GM18517 (cell line): ENCODE data around the gene DIRAS2.
"Not testable (repeated sequence)": the region's sequence is repeated elsewhere in the genome, so short reads cannot be mapped to it uniquely, and the experiment has no call there.

Experiments
- ATAC-seq: cut with Tn5 transposase; IDR thresholded peaks from one replicate; pipeline ENCODE4 v1.9.1; 2021; ENCODE audit warnings: mild to moderate bottlenecking, moderate library complexity; ENCODE audit not compliant: unreplicated experiment

DIRAS2 gene

GRCh38 chr9:90642570-90643539 is at the start of gene DIRAS2:
Gene DIRAS2, minus strand, starts transcription at chr9:90642824. Its CDS starts 28,997 bp downstream, at chr9:90613827.
- ATAC-seq, result no peak

DNA sequence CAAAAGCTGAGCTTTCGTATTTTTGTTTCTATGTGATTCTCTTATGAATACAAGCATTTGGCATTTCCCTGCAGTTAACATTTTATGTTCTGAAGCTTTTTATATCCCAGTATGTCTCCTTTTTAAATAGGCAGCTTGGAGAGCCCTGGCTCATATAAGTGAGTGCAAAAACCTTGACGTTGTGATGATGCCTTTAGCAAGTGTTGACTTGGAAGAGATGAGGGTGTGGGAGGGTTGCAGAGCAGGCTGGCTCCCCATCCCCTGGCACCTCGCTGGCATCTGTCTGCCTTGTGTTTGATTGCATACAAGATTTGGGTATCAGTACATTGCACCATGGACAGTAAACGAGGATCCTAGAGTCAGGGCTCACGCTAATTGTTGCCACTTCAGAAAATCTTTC is 42.1 kb upstream of the DIRAS2 start:
- ATAC-seq, result no peak

- no peak for ATAC-seq
These were observed 41.5 kb upstream of the DIRAS2 start for GRCh38 chr9:90684106-90684505.

DNA sequence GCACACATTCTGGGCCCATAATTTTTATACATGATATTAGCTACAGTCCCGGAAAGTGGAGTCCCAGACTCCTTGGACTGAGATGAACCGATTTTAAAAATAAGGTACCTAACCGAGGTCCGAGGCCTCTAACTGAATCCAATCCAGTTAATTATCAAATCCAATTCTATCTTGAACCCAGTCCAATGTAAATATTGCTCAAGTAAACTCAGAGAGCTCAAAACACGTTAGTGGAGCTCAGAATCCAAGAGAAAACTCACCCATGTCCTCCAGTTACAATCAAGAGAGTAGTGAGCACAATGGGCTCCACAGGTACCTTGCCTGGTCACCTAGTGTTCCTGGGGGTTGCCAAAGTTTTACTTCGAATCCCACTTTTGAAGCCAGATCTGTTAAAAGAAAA is 37.9 kb upstream of the DIRAS2 start:
- no peak for ATAC-seq

- no peak for ATAC-seq
These were observed 22.4 kb upstream of the DIRAS2 start for GRCh38 chr9:90665072-90665471.

DNA sequence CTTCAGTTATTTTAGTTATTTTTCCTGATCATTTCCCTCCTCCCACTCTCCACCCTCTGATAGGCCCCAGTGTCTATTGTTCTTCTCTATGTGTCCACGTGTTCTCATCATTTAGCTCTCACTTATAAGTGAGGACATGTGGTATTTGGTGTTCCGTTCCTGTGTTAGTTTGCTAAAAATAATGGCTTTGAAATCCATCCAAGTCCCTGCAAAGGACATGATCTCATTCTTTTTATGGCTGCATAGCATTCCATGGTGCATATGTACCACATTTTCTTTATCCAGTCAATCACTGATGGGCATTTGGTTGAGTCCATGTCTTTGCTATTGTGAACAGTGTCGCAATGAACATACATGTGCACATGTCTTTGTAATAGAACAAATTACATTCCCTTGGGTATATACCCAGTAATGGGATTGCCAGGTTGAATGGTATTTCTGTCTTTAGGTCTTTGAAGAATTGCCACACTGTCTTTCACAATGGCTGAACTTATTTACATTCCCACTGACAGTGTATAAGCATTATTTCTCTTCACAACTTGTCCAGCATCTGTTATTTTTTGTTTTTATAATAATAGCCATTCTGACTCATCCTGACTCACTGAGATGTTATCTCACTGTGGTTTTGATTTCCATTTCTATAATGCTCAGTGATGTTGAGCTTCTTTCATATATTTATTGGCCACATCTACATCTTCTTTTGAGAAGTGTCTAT is 17.2 kb upstream of the DIRAS2 start:
- ATAC-seq, result no peak

- no peak for ATAC-seq
These were observed 16.2 kb upstream of the DIRAS2 start for GRCh38 chr9:90658783-90659182.

GRCh38 chr9:90658181-90658580 is 15.6 kb upstream of the DIRAS2 start:
- no peak for ATAC-seq

- not testable (repeated sequence) for ATAC-seq
These were observed 14.3 kb upstream of the DIRAS2 start for GRCh38 chr9:90656876-90657275.

GRCh38 chr9:90651246-90651645 is 8.6 kb upstream of the DIRAS2 start:
- no peak for ATAC-seq

GRCh38 chr9:90647843-90648242 is 5.2 kb upstream of the DIRAS2 start:
- no peak for ATAC-seq

DNA sequence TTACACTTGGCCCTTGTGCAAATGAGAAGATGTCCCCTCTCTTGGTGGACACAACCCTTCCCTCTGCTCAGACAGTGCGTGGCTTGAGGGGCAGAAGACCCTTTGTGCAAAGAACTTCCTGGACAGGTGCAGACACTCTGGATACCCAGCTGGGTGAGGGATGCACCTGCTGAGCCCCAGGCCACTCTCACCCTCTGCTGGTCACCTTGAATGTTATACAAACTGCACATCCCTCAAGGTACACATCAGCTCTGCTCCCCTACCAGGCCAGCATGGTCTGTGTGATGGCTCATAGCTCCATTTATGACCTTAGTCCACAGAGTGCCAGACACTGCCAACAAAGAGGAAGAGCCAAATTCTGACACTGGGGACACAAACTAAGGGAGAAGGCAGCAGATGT is 3.1 kb upstream of the DIRAS2 start:
- ATAC-seq, result no peak

DNA sequence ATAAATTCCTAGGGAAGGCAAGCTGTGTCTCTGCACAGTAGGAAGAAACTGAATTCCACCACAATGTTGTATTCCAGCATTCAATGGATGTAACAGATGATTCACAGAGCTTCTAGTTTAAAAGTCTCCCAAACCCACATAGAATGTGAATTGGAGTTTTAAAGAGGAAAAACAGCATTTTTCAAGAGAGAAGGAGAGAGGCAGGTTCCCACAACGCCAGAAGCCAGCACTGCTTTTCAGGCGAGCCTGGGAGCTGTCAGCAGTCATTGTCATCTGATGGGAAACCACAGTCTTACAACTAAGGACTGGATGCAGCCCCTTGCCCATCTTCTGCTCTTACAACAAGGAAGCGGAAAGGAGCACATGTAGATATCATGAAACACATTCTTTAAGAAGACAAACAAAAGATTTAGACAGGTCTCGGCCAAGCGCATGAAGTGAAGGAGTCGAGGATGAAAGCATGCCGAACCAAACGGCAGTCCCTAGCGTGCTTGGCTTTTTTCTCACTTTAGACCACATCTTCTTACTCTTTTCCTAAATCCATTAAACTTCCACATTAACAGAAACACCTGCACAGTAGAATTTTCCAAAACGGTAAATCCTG is 638 bp downstream of the DIRAS2 start:
- ATAC-seq, result no peak

DNA sequence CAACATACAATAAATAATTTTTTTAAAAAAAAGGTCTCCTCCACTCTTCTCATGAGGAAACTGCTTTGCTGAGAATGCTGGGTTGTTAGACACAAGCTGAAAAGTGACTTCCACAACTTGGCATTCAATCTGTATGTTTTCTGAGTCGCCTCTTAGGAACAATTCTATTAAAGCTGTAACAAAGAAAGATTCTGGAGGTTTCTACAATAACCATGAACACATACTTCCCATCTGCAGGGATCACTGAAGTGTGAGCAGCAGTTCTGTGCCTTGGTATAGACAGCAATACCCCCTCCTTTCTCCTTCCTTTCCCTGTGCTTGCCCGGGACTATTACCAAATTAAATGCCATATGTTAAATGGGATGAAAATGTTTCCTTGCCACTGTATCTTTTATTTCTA is 1.5 kb downstream of the DIRAS2 start:
- ATAC-seq, result no peak

DNA sequence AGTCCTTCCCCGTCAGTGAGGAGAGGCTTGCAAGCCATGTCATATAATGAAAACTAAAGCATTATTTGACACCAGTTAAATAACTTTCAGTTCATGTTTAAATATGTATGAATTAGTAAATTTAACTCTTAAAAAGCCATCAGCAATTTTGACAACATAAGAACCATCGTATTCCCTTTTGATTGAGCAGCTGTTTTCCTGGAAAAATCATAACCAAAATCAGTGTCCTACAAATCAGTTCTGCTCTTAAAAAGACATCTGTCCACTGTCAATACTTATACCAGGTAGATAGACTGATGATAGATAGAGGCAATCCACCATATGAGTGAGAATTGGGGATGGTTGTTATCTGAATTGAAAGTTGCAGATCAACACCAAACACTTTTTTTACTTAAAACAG is 2.3 kb downstream of the DIRAS2 start:
- ATAC-seq, result no peak

DNA sequence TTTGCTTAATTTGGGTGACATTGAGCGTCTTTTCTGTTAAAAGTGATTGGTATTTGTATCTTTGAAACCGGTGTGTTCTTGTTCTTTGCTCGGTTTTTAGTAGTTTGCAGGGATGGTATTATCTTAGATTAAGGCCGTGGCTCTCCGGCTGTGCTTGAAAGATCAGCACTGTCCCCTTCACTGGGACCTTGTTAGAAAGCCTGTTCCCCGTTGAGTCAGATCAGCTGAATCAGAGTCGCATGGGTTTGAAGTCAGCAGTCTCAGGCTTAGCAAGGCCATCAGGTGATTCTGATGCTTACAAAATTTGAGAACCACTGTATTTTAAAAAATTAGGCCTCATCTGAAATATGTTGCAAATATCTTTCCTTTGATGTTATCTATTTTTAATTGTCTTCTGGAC is 5.0 kb downstream of the DIRAS2 start:
- ATAC-seq, result no peak

- no peak for ATAC-seq
These were observed 9.9 kb downstream of the DIRAS2 start for GRCh38 chr9:90632647-90633207.

DNA sequence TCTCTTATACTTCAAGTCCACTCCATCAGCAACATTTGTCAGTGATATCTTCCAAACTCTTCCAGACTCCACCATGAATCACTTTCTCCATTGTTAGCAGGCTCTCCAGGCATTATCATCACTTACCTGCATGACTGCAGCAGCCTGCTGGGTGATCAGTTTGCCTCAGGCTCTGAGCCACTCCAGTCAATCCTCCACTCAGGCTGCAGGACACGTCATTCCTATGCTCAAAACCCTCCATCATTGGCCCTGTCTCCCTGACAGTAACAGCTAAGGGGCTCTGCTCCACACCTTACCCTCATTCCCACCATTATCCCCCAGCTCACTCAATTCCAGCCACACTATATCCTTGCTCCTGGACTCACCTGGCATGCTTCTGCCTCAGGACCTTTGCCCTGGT is 10.7 kb downstream of the DIRAS2 start:
- no peak for ATAC-seq

GRCh38 chr9:90629991-90630390 is 12.6 kb downstream of the DIRAS2 start:
- no peak for ATAC-seq

DNA sequence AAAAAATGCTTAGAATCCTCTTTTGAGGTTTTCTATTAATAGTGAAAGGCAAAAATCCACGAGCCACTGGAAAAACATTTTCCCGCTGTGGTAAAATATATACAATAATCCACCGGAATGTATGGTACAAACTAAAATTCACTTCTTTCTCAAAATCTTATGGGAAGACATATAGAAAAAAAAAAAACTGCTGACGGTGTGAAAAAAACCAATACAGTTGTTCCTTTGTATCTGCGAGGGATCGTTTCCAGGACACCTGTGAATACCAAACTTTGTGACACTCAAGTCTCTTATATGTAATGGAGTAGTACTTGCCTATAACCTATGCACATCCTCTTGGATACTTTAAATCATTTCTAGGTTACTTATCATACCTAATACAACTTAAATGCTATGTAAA is 13.3 kb downstream of the DIRAS2 start:
- ATAC-seq, result no peak

GRCh38 chr9:90616806-90617205 is 25.8 kb downstream of the DIRAS2 start:
- ATAC-seq, result no peak
